HG02642 (cell line): ENCODE results near the gene MBNL1.
A peak's percentile ranks its signal among the peaks of the same experiment; 100 is the strongest.

Source experiments
- ATAC-seq: cut with Tn5 transposase; IDR thresholded peaks from one replicate; pipeline ENCODE4 v1.9.1; 2021; ENCODE audit warnings: mild to moderate bottlenecking; ENCODE audit not compliant: unreplicated experiment, poor library complexity

Gene MBNL1

DNA sequence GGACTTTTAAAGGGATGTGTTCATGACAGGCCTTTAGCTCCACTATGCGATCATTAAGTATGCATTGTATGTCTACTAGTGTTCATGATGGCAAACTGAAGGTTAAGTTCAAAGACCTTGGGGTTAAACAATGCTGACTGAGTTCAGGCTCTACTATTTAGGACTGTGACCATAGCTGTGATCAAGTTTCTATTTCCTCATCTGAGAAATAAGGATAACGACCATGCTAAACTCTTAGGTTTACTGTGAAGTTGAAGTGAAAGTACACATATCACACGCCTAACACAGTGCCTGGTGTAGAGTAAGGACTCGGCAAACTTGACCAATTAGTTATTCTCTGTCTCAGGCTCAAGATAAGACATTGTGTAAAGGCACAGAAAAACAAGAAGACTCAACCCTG lies 243.2 kb downstream of the MBNL1 start:
- ATAC-seq: peak; percentile 77

DNA sequence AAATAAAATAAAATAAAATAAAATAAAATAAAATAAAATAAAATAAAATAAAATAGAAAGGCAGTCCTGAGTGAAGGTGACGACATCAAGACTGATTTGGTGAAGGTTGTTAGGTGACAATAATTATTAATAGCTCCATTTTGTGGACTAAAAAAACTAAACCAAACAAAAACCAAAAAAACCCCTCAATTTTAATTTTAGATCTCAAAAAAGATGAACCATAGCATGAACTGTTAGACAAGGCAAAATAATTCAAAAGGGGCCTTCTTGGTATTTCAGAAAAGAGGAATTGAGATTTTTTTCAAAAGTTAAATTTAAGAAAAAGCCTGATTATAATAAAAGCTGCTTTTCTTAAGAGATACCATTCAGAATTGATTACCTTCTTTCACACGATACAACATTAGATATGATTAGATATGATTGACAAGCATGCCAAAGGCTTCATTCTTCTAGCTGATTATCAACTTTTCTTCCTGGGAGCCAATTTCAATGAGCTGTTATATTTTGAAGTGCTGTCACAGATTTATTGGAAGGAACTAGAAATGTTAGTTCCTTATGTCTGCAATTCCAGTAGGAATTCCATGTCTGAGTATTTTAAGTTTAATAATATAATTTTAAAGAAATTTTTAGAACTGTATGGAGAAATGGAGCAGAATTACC lies 244.7 kb downstream of the MBNL1 start:
- ATAC-seq: no peak
